ENCODE results near the gene NUBP2. TPM values are rescaled to one million over a fixed set of nuclear protein-coding genes. Genes with fewer than 3 reads are reported as not detected.

NUBP2 gene
- total and polyA plus RNA-seq, 8 donors = 14.7 to 171 (median 67.7) TPM

DNA sequence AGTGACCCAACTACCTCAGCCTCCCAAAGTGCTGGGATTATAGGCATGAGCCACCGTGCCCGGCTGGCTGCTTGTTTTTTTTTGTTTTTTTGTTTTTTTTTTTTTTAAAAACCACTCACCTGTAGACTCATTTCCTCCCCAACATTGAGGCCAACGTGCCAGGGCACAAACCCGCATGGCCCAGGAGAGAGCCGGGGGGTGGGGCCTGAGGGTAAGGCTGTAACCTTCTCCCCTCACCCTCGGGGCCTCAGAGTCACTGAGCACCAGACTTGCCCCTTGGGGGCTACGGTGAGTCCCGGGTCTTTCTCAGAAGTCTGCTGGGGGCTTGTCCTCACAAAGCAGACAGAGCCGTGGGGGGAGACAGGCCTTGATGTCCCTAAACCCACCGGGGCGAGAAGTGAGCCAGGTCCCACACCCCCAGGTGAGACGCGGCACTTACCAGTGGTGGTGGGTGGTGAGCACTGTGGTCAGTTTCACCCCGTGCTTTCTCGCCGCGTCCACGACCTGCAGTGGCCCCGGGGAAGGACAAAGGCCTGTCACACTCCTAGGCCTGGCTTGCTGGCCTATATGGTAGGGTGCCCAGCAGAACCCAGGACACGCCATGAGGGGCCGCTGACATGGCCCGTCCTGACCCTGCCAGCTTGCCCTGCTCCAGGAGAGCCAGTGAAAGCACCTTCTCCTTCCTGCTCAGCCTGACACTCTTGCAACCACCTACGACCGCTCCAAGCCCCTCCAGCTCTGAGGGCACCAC lies 39.3 kb downstream of the NUBP2 start:
- Histone ChIP-seq H3K27ac (no peak overlapping the region), H3K4me3 (no peak overlapping the region), H3K27me3 (no peaks in the 10 kb centered on the region), H3K36me3 (peaks cover 20 to 60% (median 60%) of the 10 kb centered on the region in 4 donors), H3K4me1 (peaks cover 10 to 28% (median 25%) of the 10 kb centered on the region in 4 donors), H3K9me3 (no peaks in the 10 kb centered on the region)
- TF ChIP-seq EP300 (IDR thresholded peaks at IDR 0.05) = no peak
- TF ChIP-seq, protein P1, sequence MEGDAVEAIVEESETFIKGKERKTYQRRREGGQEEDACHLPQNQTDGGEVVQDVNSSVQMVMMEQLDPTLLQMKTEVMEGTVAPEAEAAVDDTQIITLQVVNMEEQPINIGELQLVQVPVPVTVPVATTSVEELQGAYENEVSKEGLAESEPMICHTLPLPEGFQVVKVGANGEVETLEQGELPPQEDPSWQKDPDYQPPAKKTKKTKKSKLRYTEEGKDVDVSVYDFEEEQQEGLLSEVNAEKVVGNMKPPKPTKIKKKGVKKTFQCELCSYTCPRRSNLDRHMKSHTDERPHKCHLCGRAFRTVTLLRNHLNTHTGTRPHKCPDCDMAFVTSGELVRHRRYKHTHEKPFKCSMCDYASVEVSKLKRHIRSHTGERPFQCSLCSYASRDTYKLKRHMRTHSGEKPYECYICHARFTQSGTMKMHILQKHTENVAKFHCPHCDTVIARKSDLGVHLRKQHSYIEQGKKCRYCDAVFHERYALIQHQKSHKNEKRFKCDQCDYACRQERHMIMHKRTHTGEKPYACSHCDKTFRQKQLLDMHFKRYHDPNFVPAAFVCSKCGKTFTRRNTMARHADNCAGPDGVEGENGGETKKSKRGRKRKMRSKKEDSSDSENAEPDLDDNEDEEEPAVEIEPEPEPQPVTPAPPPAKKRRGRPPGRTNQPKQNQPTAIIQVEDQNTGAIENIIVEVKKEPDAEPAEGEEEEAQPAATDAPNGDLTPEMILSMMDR (IDR thresholded peaks at IDR 0.05) = no peak
- TF ChIP-seq POLR2A (IDR thresholded peaks at IDR 0.05) = no peak
- 90 to 92% (median 92%) methylated on average over 21 to 24 of the region's 24 CpGs for WGBS, 5 donors
- DNase-seq = no peak
- intact Hi-C loops (cut with DNase I; ENCODE audit: low total_unique reads) = no loop called here

DNA sequence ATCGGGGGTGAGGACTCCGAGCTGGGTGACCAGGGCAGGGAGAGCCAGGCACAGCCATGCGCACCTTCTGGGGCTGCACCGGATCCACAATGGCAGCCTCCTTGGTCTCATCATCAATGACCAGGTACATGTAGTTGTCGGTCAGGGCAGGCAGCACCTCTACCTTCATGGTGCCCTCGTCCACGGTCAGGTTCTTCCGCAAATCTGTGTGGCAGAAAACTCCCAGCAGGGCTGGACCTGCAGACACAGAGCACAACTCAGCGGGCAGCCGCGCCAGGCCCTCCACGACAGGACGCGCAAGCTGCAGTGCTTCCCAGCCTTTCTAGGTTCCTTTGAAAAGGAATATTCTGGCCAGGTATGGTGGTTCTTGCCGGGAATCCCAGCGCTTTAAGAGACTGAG lies 40.0 kb downstream of the NUBP2 start:
- Histone ChIP-seq H3K36me3 (peaks cover 19 to 53% (median 52%) of the 10 kb centered on the region in 4 donors), H3K27me3 (no peaks in the 10 kb centered on the region), H3K4me3 (no peak overlapping the region), H3K27ac (no peak overlapping the region), H3K4me1 (peaks cover 13 to 35% (median 30%) of the 10 kb centered on the region in 4 donors), H3K9me3 (no peaks in the 10 kb centered on the region)
- WGBS, 5 donors = 91 to 95% (median 94%) methylated on average over 16 of the region's 16 CpGs
- intact Hi-C loops (cut with DNase I; ENCODE audit: low total_unique reads) = no loop called here
- TF ChIP-seq, protein P1 (IDR thresholded peaks at IDR 0.05) = no peak
- TF ChIP-seq POLR2A (IDR thresholded peaks at IDR 0.05) = no peak
- TF ChIP-seq POLR2AphosphoS5 (IDR thresholded peaks at IDR 0.05) = no peak
- no peak for TF ChIP-seq EP300 (IDR thresholded peaks at IDR 0.05)
- no peak for DNase-seq

DNA sequence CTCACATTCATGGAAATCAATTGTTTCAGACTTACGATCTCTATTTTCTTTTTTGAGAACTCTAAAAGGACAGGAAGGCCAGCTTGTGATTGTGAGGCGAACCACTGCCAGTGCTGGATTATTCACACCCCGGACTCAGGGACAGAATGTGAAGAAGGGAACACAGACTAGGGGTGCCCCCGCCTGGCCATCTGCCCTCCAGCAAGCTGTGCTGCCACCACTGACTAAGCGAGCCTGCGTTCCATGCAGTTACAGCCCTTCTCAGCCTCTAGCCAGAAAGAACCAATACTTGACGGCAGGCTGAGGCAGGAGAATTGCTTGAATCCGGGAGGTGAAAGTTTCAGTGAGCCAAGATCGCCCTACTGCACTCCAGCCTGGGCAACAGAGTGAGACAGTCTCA lies 41.1 kb downstream of the NUBP2 start:
- no peaks in the 10 kb centered on the region for H3K9me3 ChIP-seq
- no peaks in the 10 kb centered on the region for H3K27me3 ChIP-seq
- H3K36me3 ChIP-seq = peaks cover 16 to 43% (median 42%) of the 10 kb centered on the region in 4 donors
- intact Hi-C loops (cut with DNase I; ENCODE audit: low total_unique reads) = no loop called here
- H3K4me1 ChIP-seq = peaks cover 20 to 46% (median 40%) of the 10 kb centered on the region in 4 donors
- H3K27ac ChIP-seq = no peak overlapping the region
- DNase-seq = peak; percentile 55 to 83
- TF ChIP-seq EP300 (IDR thresholded peaks at IDR 0.05) (no peak), POLR2A (IDR thresholded peaks at IDR 0.05) (no peak), POLR2AphosphoS5 (IDR thresholded peaks at IDR 0.05) (no peak)
- TF ChIP-seq, protein P1 (IDR thresholded peaks at IDR 0.05) = no peak
- H3K4me3 ChIP-seq = no peak overlapping the region
- WGBS, 5 donors = 38 to 51% (median 42%) methylated on average over 9 of the region's 9 CpGs

DNA sequence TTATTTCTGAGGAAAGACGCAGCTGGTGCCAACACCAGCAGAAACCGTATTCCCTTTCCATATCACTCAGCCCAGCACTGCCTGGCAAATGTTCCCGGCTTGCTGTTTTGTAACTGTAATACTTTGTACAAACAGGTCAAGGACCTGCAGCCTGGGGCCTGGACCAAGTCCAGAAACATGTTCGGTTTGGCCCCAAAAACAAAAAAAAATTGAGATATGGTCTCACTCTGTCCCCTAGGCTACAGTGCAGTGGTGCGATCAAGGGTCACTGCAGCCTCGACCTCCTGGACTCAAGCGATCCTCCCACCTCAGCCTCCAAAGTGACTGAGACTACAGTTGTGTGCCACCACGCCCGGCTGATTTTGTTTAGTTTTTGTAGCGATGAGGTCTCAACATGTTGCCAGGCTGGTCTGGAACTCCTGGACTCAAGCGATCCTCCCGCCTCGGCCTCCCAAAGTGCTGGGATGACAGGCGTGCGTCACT lies 42.7 kb downstream of the NUBP2 start:
- Histone ChIP-seq H3K4me1 (peaks cover 29 to 61% (median 56%) of the 10 kb centered on the region in 4 donors), H3K27ac (peak overlapping the region; percentile 73 to 98 (median 94)), H3K27me3 (no peaks in the 10 kb centered on the region), H3K4me3 (peak overlapping the region; percentile 88 to 100 (median 96)), H3K9me3 (no peaks in the 10 kb centered on the region), H3K36me3 (peaks cover 11 to 31% (median 27%) of the 10 kb centered on the region in 4 donors)
- 41 to 60% (median 48%) methylated on average over 15 of the region's 15 CpGs for WGBS, 5 donors
- no peak for TF ChIP-seq EP300 (IDR thresholded peaks at IDR 0.05)
- no peak for TF ChIP-seq POLR2AphosphoS5 (IDR thresholded peaks at IDR 0.05)
- TF ChIP-seq POLR2A (IDR thresholded peaks at IDR 0.05) = no peak
- TF ChIP-seq, protein P1 (IDR thresholded peaks at IDR 0.05) = no peak
- DNase-seq = peak in 1 of 2 donors; percentile 46
- intact Hi-C loops (cut with DNase I; ENCODE audit: low total_unique reads) = no loop called here
